ENCODE results near the gene RPL27. TPM values are rescaled to one million over a fixed set of nuclear protein-coding genes. Genes with fewer than 3 reads are reported as not detected.

The RPL27 gene
- total and polyA plus RNA-seq, 2 of the 4 experiments (the other 2 are of a cell fraction) = 1,595 to 2,806 TPM

DNA sequence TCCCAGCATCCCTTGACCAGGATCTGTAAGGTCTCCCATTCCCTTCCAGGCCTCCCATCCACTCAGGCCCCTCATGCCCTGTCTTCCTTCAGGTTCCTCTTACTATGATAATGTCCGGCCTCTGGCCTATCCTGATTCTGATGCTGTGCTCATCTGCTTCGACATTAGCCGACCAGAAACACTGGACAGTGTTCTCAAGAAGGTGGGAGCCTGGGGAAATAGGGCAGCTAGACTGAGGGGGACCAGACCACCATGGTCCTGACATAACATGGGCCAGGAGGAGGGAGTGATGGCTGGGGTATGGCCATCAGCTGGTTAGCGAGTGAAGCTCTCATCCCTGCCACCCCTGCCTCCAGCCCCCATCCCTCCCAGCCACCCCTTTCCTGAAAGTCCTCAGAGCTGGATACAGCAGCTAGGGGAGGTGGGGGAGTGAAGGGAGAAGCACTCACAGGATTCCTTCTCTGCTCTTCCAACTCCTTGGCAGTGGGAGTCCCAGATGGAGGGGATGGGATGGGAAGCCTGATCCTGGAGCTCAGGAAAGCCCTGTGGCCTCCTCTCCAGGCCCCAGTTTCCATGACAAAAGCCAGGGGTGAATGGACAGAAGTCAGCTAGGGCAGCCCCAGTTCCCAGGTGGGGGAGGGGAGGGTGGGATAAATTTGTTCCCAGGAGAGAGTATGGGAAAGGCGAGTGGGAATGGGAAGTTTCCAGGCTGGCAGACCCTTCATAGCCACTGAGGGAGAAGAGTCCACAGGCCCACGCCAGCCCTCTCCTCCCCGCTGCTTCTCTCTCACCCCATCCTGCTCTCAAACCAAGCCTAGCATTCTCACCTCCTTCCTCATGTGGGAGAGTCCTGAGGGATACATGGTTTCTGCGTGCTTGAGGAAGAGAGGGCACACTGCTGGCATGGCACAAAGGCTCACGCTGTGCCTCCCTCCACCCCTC, 29.1 kb downstream of the RPL27 start (continued):
- TF ChIP-seq, protein P1, sequence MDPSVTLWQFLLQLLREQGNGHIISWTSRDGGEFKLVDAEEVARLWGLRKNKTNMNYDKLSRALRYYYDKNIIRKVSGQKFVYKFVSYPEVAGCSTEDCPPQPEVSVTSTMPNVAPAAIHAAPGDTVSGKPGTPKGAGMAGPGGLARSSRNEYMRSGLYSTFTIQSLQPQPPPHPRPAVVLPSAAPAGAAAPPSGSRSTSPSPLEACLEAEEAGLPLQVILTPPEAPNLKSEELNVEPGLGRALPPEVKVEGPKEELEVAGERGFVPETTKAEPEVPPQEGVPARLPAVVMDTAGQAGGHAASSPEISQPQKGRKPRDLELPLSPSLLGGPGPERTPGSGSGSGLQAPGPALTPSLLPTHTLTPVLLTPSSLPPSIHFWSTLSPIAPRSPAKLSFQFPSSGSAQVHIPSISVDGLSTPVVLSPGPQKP (IDR thresholded peaks at IDR 0.05; ENCODE audit: borderline replicate concordance, low read depth, low read length) = no peak

DNA sequence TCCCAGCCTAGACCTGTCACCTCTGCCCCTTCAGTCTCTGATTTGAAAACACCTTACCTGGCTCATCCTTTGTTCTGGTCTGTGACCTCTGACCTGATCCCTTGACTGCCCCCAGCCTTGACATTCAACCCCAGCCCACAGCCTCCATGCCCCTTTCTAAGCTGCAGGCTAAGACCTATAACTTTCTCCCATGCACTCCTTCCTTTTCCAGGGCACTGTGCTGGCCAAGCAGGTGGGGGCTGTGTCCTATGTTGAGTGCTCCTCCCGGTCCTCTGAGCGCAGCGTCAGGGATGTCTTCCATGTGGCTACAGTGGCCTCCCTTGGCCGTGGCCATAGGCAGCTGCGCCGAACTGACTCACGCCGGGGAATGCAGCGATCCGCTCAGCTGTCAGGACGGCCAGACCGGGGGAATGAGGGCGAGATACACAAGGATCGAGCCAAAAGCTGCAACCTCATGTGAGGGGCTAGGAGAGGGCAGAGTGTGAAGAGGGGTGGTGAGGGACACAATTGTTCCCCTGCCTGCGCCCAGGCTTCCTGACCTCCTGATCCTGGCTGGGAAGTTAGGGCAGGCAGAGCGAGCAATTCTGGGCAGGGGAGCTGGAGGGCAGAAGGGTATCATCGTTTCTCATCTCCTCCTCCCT, 30.1 kb downstream of the RPL27 start:
- Histone ChIP-seq H3K9ac (ENCODE audit: low read depth, low read length) (no peak overlapping the region), H4K91ac (ENCODE audit: insufficient read depth, low read depth, low read length) (no peak overlapping the region), H3K4me1 (ENCODE audit: control insufficient read depth, insufficient read depth, low read length) (peaks cover 4% of the 10 kb centered on the region; the same call in 1 of the 2 replicates), H3K4ac (ENCODE audit: low read depth, low read length) (no peak overlapping the region), H4K8ac (ENCODE audit: low read depth in 2 of 2, low read length in 2 of 2) (no peak overlapping the region), H3K9me3 (ENCODE audit: control insufficient read depth, insufficient read depth, low read length) (no peaks in the 10 kb centered on the region), H3K56ac (ENCODE audit: extremely low read depth, insufficient read depth, low read length) (no peak overlapping the region), H2BK120ac (ENCODE audit: low read depth, low read length) (no peak overlapping the region), H4K20me1 (ENCODE audit: insufficient read depth, low read length) (no peaks in the 10 kb centered on the region), H3K23ac (ENCODE audit: low read depth, low read length) (no peak overlapping the region), H2AK5ac (ENCODE audit: low read depth, low read length) (no peak overlapping the region), H2BK20ac (ENCODE audit: low read depth, low read length) (no peak overlapping the region), H3K79me1 (ENCODE audit: low read depth in 1 of 2, low read length in 2 of 2) (no peaks in the 10 kb centered on the region), H3K36me3 (ENCODE audit: control insufficient read depth, insufficient read depth, low read length) (no peaks in the 10 kb centered on the region), H3K27me3 (ENCODE audit: control insufficient read depth, insufficient read depth, low read length) (peaks cover 4% of the 10 kb centered on the region; the same call in 1 of the 2 replicates), H3K4me3 (ENCODE audit: insufficient read depth, low read depth, low read length) (no peak overlapping the region), H3K27ac (ENCODE audit: insufficient read depth, low read length) (no peak overlapping the region), H3K14ac (replicated peaks; ENCODE audit: low read depth, low read length) (no peak overlapping the region), H4K5ac (ENCODE audit: low read depth, low read length) (no peak overlapping the region), H2BK15ac (ENCODE audit: low read depth, low read length) (no peak overlapping the region), H3K4me2 (ENCODE audit: low read depth, low read length) (no peak overlapping the region), H2AFZ (replicated peaks; ENCODE audit: low read length, poor library complexity) (no peak overlapping the region), H3K9me1 (ENCODE audit: insufficient read depth, low read length) (no peaks in the 10 kb centered on the region; the same call in 1 of the 2 replicates), H2AK9ac (replicated peaks; ENCODE audit: low read depth, low read length, poor library complexity) (no peak overlapping the region), H3K18ac (ENCODE audit: low read depth, low read length) (no peak overlapping the region), H2BK5ac (ENCODE audit: low read depth, low read length, poor library complexity, severe bottlenecking) (no peak overlapping the region)
- DNase-seq (no peak), ATAC-seq (ENCODE audit: low read depth) (no peak)
- intact Hi-C loops (cut with micrococcal nuclease) (no loop called here), dilution Hi-C loops (cut with HindIII; ENCODE audit: low sequenced_read_pairs, unreplicated experiment) (no loop called here), in situ Hi-C loops (cut with MboI; ENCODE audit: low sequenced_read_pairs) (loop anchor here (5.0 kb wide), 1 partner anchor 144 kb away; the partner anchor contains the start of gene NBR1)
- ChIA-PET POLR2A (ENCODE audit: unreplicated experiment) (no interaction called here), CTCF (interaction anchor here (0.6 kb wide), 1 partner anchor 44 kb away, joined by 3 read pairs; no protein-coding TSS in a partner anchor)
- BruUV-seq (replicated peaks) = no TSS peak
- 70% methylated on average over 13 of the region's 17 CpGs; no CpG with 5 or more reads in 1 of the 2 experiments for WGBS, 2 experiments (ENCODE audit: extremely low coverage in 2 of 2, insufficient read length in 1 of 2)
- TF ChIP-seq NFE2L2 (IDR thresholded peaks at IDR 0.05; ENCODE audit: low read depth, low read length) (no peak), MXI1 (IDR thresholded peaks at IDR 0.05; ENCODE audit: borderline replicate concordance, low read depth, low read length) (no peak), POLR2A (IDR thresholded peaks at IDR 0.05; ENCODE audit: low read depth, low read length) (no peak), CEBPB (IDR thresholded peaks at IDR 0.05; ENCODE audit: low read depth, low read length) (no peak), MAFK (IDR thresholded peaks at IDR 0.05; ENCODE audit: low read depth, low read length) (no peak), SMC3 (IDR thresholded peaks at IDR 0.05; ENCODE audit: low read depth, low read length) (no peak)

Data from IMR-90 (cell line).